ENCODE measurements around the gene ARL6IP6.

- TF ChIP-seq CTCF (conservative IDR thresholded peaks at IDR 0.05 in 1 of 2, IDR thresholded peaks at IDR 0.05 in 1 of 2; ENCODE audit: extremely low read depth in 1 of 2, insufficient read depth in 1 of 2, low read depth in 1 of 2, low read length in 2 of 2), result no peak
- TF ChIP-seq EZH2 (IDR thresholded peaks at IDR 0.05; ENCODE audit: borderline replicate concordance, low read length), result no peak
These were observed 25.4 kb upstream of the ARL6IP6 start for GRCh38 chr2:152693033-152693432.
